ENCODE results near the gene UCN3. TPM values are rescaled to one million over a fixed set of nuclear protein-coding genes. Genes with fewer than 3 reads are reported as not detected.

Gene UCN3
- total RNA-seq, 2 donors from 2014 or later, result not detected

GRCh38 chr10:5395168-5395567 is 30.4 kb downstream of the UCN3 start:
- H3K4me1 ChIP-seq (ENCODE audit: control insufficient read depth in 1 of 2, low read depth in 2 of 2), result peaks cover 0 to 8% of the 10 kb centered on the region in 2 donors
- no peak for TF ChIP-seq CTCF (IDR thresholded peaks at IDR 0.05)
- DNase-seq (ENCODE audit: low spot score) (no peak), ATAC-seq (ENCODE audit: insufficient number of reproducible peaks, low FRiP score, low read depth) (no peak)
- H3K27ac ChIP-seq, result no peak overlapping the region
- H3K36me3 ChIP-seq, result no peaks in the 10 kb centered on the region
- no peaks in the 10 kb centered on the region for H3K27me3 ChIP-seq (replicated peaks; ENCODE audit: insufficient read depth)
- H3K4me3 ChIP-seq, result no peak overlapping the region
- peaks cover 14% of the 10 kb centered on the region for H3K9me3 ChIP-seq

GRCh38 chr10:5396556-5397300 is 32.0 kb downstream of the UCN3 start:
- H3K27ac ChIP-seq, result no peak overlapping the region
- H3K4me3 ChIP-seq, result no peak overlapping the region
- H3K27me3 ChIP-seq (replicated peaks; ENCODE audit: insufficient read depth), result no peaks in the 10 kb centered on the region
- DNase-seq (ENCODE audit: low spot score) (no peak), ATAC-seq (ENCODE audit: insufficient number of reproducible peaks, low FRiP score, low read depth) (no peak)
- no peaks in the 10 kb centered on the region for H3K36me3 ChIP-seq
- TF ChIP-seq CTCF (IDR thresholded peaks at IDR 0.05), result no peak
- no peaks in the 10 kb centered on the region for H3K9me3 ChIP-seq
- H3K4me1 ChIP-seq (ENCODE audit: control insufficient read depth in 1 of 2, low read depth in 2 of 2), result peaks cover 0 to 8% of the 10 kb centered on the region in 2 donors

- Histone ChIP-seq H3K4me3 (no peak overlapping the region), H3K36me3 (no peaks in the 10 kb centered on the region), H3K9me3 (no peaks in the 10 kb centered on the region), H3K4me1 (ENCODE audit: control insufficient read depth in 1 of 2, low read depth in 2 of 2) (no peaks in the 10 kb centered on the region), H3K27me3 (replicated peaks; ENCODE audit: insufficient read depth) (no peaks in the 10 kb centered on the region), H3K27ac (no peak overlapping the region)
- no peak for TF ChIP-seq CTCF (IDR thresholded peaks at IDR 0.05)
- DNase-seq (ENCODE audit: low spot score), result no peak
- ATAC-seq (ENCODE audit: insufficient number of reproducible peaks, low FRiP score, low read depth), result no peak
These were observed 34.6 kb downstream of the UCN3 start for GRCh38 chr10:5399332-5399731.

GRCh38 chr10:5400468-5401240 is 35.9 kb downstream of the UCN3 start:
- Histone ChIP-seq H3K9me3 (no peaks in the 10 kb centered on the region), H3K36me3 (no peaks in the 10 kb centered on the region), H3K4me1 (ENCODE audit: control insufficient read depth in 1 of 2, low read depth in 2 of 2) (no peaks in the 10 kb centered on the region), H3K27me3 (replicated peaks; ENCODE audit: insufficient read depth) (no peaks in the 10 kb centered on the region), H3K27ac (no peak overlapping the region), H3K4me3 (no peak overlapping the region)
- TF ChIP-seq CTCF (IDR thresholded peaks at IDR 0.05), result no peak
- DNase-seq (ENCODE audit: low spot score) (no peak), ATAC-seq (ENCODE audit: insufficient number of reproducible peaks, low FRiP score, low read depth) (no peak)

GRCh38 chr10:5402798-5403197 is 38.0 kb downstream of the UCN3 start:
- no peak overlapping the region for H3K4me3 ChIP-seq
- no peaks in the 10 kb centered on the region for H3K36me3 ChIP-seq
- no peaks in the 10 kb centered on the region for H3K9me3 ChIP-seq
- no peaks in the 10 kb centered on the region for H3K27me3 ChIP-seq (replicated peaks; ENCODE audit: insufficient read depth)
- no peak overlapping the region for H3K27ac ChIP-seq
- DNase-seq (ENCODE audit: low spot score), result no peak
- no peaks in the 10 kb centered on the region for H3K4me1 ChIP-seq (ENCODE audit: control insufficient read depth in 1 of 2, low read depth in 2 of 2)
- TF ChIP-seq CTCF (IDR thresholded peaks at IDR 0.05), result no peak
- no peak for ATAC-seq (ENCODE audit: insufficient number of reproducible peaks, low FRiP score, low read depth)
